HCT116 (cell line): ENCODE results near the gene CCDC83.

ENCODE experiments used
- CBX3 ChIP-seq: IDR thresholded peaks from 2 replicates; pipeline ENCODE4 v1.6.1; 2012; ENCODE audit warnings: low read depth
- CTCF ChIP-seq, 3 experiments: fragments of 200-600 bp in 1 of 3; sonication (generic) in 1 of 3; IDR thresholded peaks in 2 of 3; conservative IDR thresholded peaks in 1 of 3; 2 replicates each; pipeline ENCODE4 v1.5.1; 2012 to 2017; ENCODE audit warnings: low read depth in 2 of 3, low read length in 2 of 3, antibody characterized with exemption in 1 of 3, borderline replicate concordance in 1 of 3, control low read depth in 1 of 3, mild to moderate bottlenecking in 1 of 3, mixed read lengths in 1 of 3, mixed run types in 1 of 3, moderate library complexity in 1 of 3; ENCODE audit not compliant: insufficient read depth in 1 of 3
- EZH2phosphoT487 ChIP-seq: fragments of 200-600 bp; IDR thresholded peaks from 2 replicates; pipeline ENCODE4 v1.6.1; 2018; ENCODE audit warnings: antibody characterized with exemption, borderline replicate concordance
- REST ChIP-seq: IDR thresholded peaks from 2 replicates; pipeline ENCODE4 v1.6.1; 2012; ENCODE audit warnings: low read depth
- SRF ChIP-seq: IDR thresholded peaks from 2 replicates; pipeline ENCODE4 v1.6.1; 2012; ENCODE audit warnings: low read depth
- YY1 ChIP-seq: IDR thresholded peaks from 2 replicates; pipeline ENCODE4 v1.6.1; 2011; ENCODE audit warnings: low read length, low read depth, moderate library complexity, mild to moderate bottlenecking; ENCODE audit not compliant: insufficient replicate concordance; ENCODE audit errors: extremely low read depth
- ZBTB33 ChIP-seq: IDR thresholded peaks from 2 replicates; pipeline ENCODE4 v1.6.1; 2011; ENCODE audit warnings: mild to moderate bottlenecking, low read length, moderate library complexity; ENCODE audit not compliant: insufficient replicate concordance; ENCODE audit errors: extremely low read depth

- TF ChIP-seq CTCF (IDR thresholded peaks at IDR 0.05 in 2 of 3, conservative IDR thresholded peaks at IDR 0.05 in 1 of 3; ENCODE audit: borderline replicate concordance in 1 of 3, insufficient read depth in 1 of 3, low read depth in 2 of 3, low read length in 2 of 3) (no peak), EZH2phosphoT487 (no peak), CBX3 (no peak), ZBTB33 (no peak), REST (no peak), SRF (no peak), YY1 (no peak)
Observed at GRCh38 chr11:85867751-85868150, 12.6 kb downstream of the CCDC83 start.
